ENCODE measurements around the gene KIF3B. TPM values are rescaled to one million over a fixed set of nuclear protein-coding genes. Genes with fewer than 3 reads are reported as not detected.

KIF3B gene
- total RNA-seq (10 to 100 TPM in 8 of 9 donors, 1 to 10 TPM in 1; 9.6 to 17.8 (median 11.4) TPM), polyA plus RNA-seq (10 to 100 TPM in 1 of 2 donors, 1 to 10 TPM in 1; 3.2 to 25.4 TPM)
- long read RNA-seq, donor 1, full-length matches to known transcripts = 1 of 8 reads
- long read RNA-seq, donor 1, partial matches to known transcripts = 5 of 8 reads
- long read RNA-seq, donor 1, other reads (novel, unspliced or antisense) = 2 of 8 reads
- long read RNA-seq, donor 2, full-length matches to known transcripts = 5 of 23 reads
- long read RNA-seq, donor 2, partial matches to known transcripts = 16 of 23 reads
- long read RNA-seq, donor 2, other reads (novel, unspliced or antisense) = 2 of 23 reads
- long read RNA-seq, donor 3, full-length matches to known transcripts = 2 of 12 reads
- long read RNA-seq, donor 3, partial matches to known transcripts = 8 of 12 reads
- long read RNA-seq, donor 3, other reads (novel, unspliced or antisense) = 2 of 12 reads

DNA sequence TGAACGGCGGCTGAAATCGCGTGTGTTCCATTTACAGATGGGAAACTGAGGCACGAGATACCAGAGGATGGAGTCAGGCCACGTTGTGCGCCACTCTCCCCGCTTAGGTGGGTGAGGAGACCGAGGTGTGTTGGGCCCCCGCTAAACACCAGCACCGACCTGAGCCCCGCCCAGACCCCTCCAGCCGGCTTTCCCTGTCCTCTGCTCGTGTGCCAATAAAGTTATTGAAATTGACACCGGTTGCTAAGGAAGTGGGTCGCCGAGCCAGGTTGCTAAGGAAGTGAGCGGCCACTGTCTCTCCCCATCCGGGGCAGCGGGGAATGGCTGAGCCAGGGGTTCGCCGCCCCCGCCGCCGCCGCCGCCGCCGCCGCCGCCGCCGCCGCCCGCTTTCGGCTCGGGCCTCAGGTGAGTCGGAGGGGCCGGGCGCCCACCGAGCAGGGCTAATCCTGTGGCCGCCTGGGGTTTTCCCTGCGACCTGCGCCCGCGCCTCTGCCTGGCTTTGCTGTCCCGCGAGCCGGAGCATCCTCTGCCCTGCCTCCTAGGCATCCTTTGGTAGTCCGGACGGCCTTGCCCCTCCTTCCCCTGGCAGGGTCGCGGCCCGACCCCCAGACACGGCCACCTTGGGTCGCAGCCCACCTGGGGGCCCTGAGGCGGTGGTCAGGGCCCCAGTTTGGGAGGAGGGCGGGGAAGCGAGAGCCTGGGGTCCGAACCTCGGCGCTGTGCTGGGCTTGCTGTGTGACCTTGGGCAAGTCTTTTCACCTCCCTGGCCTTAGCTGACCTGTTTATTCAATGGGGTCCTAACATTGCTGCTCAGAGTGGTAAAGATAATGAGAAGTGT is at the start of gene KIF3B:
Gene KIF3B (plus strand): TSS at position 291 of the 838 bp plus-strand sequence. CDS start 32,127 bp downstream, outside the sequence.
- TF ChIP-seq POLR2A (IDR thresholded peaks at IDR 0.05) = peak in 1 of 2 donors; percentile 70
- TF ChIP-seq, protein P1, sequence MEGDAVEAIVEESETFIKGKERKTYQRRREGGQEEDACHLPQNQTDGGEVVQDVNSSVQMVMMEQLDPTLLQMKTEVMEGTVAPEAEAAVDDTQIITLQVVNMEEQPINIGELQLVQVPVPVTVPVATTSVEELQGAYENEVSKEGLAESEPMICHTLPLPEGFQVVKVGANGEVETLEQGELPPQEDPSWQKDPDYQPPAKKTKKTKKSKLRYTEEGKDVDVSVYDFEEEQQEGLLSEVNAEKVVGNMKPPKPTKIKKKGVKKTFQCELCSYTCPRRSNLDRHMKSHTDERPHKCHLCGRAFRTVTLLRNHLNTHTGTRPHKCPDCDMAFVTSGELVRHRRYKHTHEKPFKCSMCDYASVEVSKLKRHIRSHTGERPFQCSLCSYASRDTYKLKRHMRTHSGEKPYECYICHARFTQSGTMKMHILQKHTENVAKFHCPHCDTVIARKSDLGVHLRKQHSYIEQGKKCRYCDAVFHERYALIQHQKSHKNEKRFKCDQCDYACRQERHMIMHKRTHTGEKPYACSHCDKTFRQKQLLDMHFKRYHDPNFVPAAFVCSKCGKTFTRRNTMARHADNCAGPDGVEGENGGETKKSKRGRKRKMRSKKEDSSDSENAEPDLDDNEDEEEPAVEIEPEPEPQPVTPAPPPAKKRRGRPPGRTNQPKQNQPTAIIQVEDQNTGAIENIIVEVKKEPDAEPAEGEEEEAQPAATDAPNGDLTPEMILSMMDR (IDR thresholded peaks at IDR 0.05) = no peak
- H3K4me3 ChIP-seq = peak within 1 kb of the TSS; percentile 70 to 99 (median 92)
- peak within 1 kb of the TSS; percentile 25 to 88 (median 80) for H3K27ac ChIP-seq
- H3K4me1 ChIP-seq = peaks cover 0 to 26% (median 18%) of the 10 kb centered on the region in 12 donors
- WGBS, 4 donors = 2 to 4% (median 2%) methylated on average over 38 to 62 of the region's 62 CpGs
- ATAC-seq = peak; percentile 88 to 97 (median 96)
- DNase-seq = peak; percentile 90 to 93 (median 92)
- intact Hi-C loops (cut with DNase I) = loop anchor here in 1 of 10 donors (5.0 kb wide), 1 partner anchor 80 kb away; the partner anchor contains the start of gene ASXL1
- no peaks in the 10 kb centered on the region for H3K9me3 ChIP-seq
- no peaks in the 10 kb centered on the region for H3K27me3 ChIP-seq
- H3K36me3 ChIP-seq = no peaks in the 10 kb centered on the region

DNA sequence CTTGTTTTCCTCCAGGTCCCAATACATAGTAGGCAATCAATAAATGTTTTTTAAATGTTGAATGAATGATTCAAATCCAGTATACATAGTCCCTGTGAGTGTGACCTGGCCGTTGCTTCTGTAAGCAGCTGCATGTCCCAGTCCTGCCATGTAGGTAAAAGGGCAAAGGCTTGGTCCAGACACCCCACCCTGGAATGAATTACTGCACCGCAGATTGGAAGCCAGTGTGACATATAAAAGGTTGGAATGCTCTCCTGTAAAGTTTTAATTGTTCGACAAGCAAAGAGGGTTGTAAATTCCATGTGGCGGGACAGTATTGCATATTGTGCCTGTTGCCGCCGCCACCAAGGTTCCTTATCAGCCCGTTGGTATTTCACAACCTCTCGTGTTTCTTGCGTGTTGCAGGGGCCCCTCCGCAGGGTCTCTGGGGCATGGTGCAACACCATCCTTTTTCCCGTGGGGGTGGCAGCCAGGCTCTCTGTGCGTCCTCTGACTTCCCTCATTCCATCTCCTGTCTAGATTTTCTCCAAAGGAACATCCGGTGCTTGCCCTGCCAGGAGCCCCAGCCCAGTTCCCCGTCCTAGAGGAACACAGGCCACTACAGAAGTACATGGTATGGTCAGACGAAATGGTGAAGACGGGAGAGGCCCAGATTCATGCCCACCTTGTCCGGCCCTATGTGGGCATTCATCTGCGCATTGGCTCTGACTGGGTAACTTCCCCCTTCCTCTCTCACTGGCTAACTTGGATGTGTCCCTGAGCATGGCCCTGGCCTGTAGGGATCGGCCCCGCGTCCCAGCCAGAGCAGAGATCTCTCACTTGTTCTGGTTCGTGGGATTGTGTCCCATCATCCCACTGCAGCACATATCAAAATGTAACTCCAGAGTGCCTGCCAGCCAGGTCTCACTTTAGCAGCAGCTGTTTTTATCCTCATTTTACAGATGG is 49.4 kb upstream of the KIF3B start:
- intact Hi-C loops (cut with DNase I) = no loop called here
- peaks cover 0 to 39% (median 9%) of the 10 kb centered on the region in 12 donors for H3K4me1 ChIP-seq
- no peaks in the 10 kb centered on the region for H3K27me3 ChIP-seq
- WGBS, 4 donors = 47 to 73% (median 64%) methylated on average over 22 of the region's 22 CpGs
- ATAC-seq (peak; percentile 70 to 88 (median 86)), DNase-seq (peak; percentile 19 to 65 (median 51))
- peaks cover 0 to 82% (median 55%) of the 10 kb centered on the region in 9 donors for H3K36me3 ChIP-seq
- peak overlapping the region in 4 of 12 donors; percentile 7 to 18 (median 14) for H3K4me3 ChIP-seq
- TF ChIP-seq, protein P1 (IDR thresholded peaks at IDR 0.05) = no peak
- TF ChIP-seq POLR2A (IDR thresholded peaks at IDR 0.05) = no peak
- H3K9me3 ChIP-seq = no peaks in the 10 kb centered on the region
- peak overlapping the region; percentile 12 to 84 (median 67) for H3K27ac ChIP-seq

DNA sequence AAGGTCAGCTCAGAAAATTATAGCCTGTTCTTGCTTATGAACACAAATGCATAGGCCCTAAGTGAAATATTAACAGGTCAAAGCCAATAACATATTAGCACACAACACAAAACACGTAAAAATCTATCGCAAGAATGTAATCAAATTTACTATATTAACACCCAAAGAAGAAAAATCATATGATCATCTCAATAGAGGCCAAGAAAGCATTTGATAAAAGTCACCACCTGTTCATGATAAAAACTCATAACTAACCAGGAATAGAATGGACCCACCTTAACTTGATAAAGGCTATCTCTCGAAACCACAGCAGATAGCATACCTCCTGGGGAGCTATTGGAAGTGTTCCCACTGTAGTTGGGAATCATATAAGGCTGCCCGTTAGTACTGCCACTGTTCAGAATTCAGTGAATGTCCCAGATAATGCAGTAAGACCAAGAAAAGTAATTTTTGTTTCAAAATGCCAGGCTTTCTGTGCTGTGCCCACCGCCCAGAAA is 48.2 kb upstream of the KIF3B start:
- 63 to 75% (median 73%) methylated on average over 5 of the region's 5 CpGs for WGBS, 4 donors
- Histone ChIP-seq H3K4me3 (no peak overlapping the region), H3K36me3 (peaks cover 0 to 82% (median 60%) of the 10 kb centered on the region in 9 donors), H3K4me1 (peaks cover 0 to 46% (median 9%) of the 10 kb centered on the region in 12 donors), H3K27me3 (no peaks in the 10 kb centered on the region), H3K9me3 (no peaks in the 10 kb centered on the region), H3K27ac (peak overlapping the region in 1 of 12 donors; percentile 82)
- intact Hi-C loops (cut with DNase I) = no loop called here
- TF ChIP-seq, protein P1 (IDR thresholded peaks at IDR 0.05) = no peak
- no peak for TF ChIP-seq POLR2A (IDR thresholded peaks at IDR 0.05)
- ATAC-seq (no peak), DNase-seq (no peak)

Measured in heart left ventricle (tissue), 16 donors.